Fibroblast of skin of left biceps (primary cell): ENCODE measurements around the gene SOX18.
A peak's percentile ranks its signal among the peaks of the same experiment; 100 is the strongest.
"Not testable (repeated sequence)": the region's sequence is repeated elsewhere in the genome, so short reads cannot be mapped to it uniquely, and the experiment has no call there.

ENCODE experiments used
- DNase-seq, 2 experiments: peaks; one replicate each; pipeline ENCODE4 v3.0.0-alpha.2; 2013; ENCODE audit warnings: low read depth in 2 of 2

SOX18 gene

DNA sequence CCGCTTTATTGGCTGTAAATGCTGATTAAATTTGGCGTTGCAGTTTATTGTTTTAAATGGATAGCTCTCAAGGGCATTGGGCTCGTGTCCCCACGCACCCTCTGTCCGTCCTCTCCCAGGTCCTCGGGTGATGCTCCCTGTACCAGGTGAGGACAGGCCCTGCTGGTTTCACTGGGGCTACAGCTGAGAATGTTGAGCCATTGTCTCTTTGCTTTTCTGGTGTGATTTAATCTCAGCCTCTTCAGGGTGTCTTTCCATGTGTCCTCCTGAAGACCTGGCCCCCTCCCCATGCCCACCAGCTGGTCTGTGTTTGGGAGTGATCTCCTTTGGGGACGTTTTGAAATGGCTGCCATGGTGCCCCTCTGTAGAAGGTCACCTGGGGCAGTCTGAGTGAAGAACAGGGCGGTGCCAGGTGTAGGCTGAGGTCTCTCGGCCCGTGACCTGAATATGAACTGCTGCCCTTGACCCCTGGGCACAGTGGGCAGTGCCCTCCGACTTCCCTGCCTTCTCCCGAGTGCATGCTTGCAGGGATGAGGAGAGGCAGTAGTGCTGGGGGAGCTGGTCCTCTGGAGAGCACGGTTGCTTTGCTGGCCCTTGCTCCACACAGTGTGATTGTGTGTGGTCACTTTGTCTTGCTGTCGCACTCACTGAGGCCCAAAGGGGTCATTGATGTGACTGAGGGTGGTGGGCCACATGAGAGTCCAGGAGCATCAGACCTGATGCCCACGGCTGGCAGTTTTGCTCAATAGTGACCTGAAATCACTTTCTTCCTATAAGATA, 25.9 kb downstream of the SOX18 start:
- no peak for DNase-seq

DNA sequence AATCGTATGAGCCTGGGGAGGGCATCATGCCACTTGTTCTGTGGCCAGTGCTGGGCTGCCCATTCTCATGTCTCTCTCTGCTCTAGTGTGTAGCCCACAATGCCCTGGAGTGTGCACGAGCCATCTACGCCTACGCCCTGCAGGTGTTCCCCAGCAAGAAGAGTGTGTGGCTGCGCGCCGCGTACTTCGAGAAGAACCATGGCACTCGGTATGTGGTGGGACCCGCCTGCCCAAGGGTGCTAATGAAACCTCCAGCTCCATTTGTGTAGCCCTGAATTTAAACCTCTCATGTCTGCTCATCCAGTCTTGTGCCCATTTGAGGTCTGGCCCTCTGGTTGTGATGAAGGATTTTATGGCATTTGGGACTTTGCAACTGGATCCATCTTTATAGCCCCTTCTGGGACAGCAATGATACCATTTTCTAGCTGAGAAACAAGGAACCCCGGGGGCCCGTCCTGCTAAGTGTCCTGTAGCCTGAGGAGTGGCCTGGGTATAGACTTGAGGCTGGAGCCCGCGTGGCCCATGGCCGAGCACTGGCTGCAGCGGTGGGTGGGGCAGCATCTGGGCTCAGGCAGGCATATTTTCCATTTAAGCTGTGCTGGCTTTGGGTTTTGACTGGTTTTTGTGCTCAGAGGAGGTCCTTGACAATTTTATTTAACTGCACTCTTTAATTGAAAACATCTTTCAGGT, 26.6 kb downstream of the SOX18 start:
- no peak for DNase-seq

DNA sequence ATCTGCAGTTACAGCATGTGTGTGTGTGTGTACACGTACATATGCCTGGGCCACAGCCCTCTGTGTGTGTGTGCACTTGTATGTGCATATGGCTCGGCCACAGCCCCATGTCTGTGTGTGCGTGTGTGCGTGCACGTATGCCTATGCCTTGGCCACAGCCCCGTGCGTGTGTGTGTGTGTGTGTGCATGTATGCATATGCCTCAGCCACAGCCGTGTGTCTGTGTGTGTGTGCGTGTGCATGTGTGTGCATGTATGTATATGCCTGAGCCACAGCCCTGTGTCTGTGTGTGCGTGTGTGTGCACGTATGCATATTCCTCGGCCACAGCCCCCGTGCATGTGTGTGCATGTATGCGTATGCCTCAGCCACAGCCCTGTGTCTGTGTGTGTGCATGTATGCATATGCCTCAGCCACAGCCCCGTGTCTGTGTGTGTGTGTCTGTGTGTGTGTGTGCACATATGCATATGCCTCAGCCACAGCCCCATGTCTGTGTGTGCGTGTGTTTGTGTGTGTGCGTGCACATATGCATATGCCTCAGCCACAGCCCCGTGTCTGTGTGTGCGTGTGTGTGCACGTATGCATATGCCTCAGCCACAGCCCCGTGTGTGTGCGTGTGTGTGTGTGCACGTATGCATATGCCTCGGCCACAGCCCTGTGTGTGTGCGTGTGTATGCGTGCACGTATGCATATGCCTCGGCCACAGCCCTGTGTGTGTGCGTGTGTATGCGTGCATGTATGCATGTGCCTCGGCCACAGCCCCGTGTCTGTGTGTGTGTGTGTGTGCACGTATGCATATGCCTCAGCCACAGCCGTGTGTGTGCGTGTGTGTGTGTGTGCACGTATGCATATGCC, 28.1 kb downstream of the SOX18 start:
- DNase-seq, result no peak

GRCh38 chr20:64015635-64016034, 33.8 kb downstream of the SOX18 start:
- no peak for DNase-seq

DNA sequence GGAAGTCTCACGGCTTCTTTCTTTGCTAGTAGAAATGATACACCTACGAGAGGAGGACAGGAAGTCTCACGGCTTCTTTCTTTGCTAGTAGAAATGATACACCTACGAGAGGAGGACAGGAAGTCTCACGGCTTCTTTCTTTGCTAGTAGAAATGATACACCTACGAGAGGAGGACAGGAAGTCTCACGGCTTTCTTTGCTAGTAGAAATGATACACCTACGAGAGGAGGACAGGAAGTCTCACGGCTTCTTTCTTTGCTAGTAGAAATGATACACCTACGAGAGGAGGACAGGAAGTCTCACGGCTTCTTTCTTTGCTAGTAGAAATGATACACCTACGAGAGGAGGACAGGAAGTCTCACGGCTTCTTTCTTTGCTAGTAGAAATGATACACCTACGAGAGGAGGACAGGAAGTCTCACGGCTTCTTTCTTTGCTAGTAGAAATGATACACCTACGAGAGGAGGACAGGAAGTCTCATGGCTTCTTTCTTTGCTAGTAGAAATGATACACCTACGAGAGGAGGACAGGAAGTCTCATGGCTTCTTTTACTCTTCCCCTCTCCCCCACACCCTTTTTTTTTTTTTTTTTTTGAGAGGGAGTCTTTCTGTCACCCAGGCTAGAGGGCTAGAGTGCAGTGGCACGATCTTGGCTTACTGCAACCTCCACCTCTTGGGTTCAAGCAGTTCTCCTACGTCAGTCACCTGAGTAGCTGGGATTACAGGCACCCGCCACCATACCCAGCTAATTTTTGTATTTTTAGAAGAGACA, 36.9 kb downstream of the SOX18 start:
- DNase-seq, result not testable (repeated sequence)

GRCh38 chr20:64011366-64011779, 38.1 kb downstream of the SOX18 start:
- no peak for DNase-seq

DNA sequence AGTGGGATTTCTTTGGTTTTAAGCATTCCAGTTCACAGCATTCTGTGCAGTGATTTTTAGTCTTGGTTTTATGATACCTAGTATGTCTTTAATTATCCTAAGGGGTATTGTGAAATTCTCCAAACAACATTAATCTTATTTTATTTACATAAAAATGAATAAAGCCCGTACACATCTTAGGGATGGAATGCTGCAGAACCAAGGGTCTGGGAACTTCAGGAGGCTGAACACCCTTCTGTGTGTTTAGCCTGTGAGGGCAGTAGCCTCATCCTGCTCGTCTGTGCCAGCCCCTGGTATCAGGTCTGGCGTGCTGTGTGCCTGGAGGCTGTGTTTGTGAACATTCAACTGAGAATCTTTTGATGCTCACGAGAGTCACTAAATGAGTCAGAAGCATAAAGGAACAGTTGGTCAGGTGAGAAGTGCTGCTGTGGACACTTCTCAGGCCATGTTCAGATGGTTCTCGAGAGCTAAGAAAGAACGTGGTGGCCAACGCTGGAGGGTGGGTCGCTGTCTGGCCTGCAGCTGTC, 38.7 kb downstream of the SOX18 start:
- peak; percentile 11 to 14 for DNase-seq

GRCh38 chr20:64009811-64010387, 39.5 kb downstream of the SOX18 start:
- DNase-seq, result no peak

DNA sequence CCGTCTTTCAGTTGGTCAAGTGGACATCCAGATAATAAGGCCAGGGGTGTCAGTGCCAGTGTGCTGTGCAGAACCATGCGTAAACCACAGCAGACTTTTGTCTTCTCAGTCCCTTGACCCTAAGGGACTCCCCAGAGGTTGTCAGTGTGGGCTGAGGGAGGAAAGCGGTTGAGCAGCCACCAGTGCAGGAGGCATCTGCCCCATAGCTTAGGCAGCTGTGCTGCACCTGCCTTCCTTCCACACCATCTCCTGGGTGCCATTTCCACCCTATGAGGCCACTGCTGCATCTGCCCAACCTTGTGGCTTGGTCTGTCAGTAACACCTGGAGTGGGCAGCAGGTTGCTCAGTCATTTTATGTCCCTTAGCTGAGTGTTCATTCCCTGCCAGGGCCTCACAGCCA, 42.5 kb downstream of the SOX18 start:
- DNase-seq, result no peak

DNA sequence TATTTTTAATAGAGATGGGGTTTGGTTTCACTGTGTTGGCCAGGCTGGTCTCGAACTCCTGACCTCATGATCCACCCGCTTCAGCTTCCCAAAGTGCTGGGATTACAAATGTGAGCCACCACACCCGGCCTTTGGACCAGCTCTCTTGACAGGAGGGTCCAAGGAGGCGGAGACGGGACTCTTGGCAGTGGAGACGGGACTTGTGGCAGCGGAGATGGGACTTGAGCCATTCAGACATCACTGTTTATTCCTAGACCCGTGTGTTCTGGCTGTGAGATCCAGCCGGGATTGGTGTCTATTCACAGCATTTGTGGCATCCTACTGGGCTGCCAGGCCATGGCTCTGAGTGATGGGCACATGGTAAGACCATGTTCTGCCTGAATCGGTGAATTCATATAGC, 42.9 kb downstream of the SOX18 start:
- no peak for DNase-seq

DNA sequence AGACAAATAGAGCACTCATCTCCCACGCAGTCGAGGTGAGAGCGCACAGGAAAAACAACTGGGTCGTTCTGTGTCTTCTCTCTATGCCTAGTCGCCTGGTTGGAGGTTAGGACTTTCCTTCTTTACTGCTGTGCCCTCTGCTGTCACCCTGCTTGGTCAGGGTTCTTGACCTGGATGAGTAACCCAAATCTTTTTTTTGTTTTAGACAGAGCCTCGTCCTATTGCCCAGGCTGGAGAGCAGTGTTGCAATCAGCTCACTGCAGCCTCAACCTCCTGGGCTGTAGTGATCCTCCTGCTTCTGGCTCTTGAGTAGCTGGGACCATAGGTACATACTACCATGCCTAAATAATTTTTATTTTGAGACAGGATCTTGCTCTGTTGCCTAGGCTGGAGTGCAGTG, 44.0 kb downstream of the SOX18 start:
- no peak for DNase-seq

GRCh38 chr20:64003960-64004725, 45.3 kb downstream of the SOX18 start:
- DNase-seq, result no peak

DNA sequence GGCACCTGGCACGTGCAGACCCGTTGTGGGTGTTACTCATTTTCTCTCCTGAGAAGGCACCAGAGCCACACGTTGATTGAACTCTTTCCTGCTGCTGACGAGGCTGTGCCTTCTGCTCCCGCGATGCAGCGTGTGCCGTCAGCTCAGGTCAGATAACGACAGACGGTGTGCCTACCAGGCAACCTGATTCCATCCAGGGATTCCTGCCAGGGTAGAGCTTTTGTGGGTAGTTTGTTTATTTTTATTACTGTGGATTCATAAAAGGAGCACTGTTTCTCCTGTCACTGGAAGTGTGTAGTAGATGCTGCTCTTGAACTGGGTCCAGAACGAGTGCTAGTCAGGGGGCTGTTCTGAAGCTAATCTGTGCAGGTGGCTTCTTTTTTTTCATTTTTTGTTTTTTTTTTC, 47.8 kb downstream of the SOX18 start:
- DNase-seq, result no peak

DNA sequence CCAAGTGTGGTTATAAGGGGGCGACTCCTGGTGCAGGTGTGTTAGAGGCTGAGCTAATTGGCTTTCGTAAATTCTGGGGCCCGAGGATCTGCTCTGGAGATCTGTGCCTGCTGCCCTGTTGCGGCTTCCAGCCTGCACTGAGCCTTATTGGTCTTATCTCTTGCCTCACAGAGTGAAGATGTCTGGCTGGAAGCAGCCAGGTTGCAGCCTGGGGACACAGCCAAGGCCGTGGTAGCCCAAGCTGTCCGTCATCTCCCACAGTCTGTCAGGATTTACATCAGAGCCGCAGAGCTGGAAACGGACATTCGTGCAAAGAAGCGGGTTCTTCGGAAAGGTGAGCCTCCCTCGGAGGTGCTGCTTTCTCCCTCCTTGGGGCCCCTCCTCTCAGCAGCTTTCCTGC, 48.5 kb downstream of the SOX18 start:
- no peak for DNase-seq
